HG02981 (cell line): ENCODE data around the gene NCLN.
"Not testable (repeated sequence)": the region's sequence is repeated elsewhere in the genome, so short reads cannot be mapped to it uniquely, and the experiment has no call there.

Experiments
- ATAC-seq: cut with Tn5 transposase; IDR thresholded peaks from one replicate; pipeline ENCODE4 v1.9.1; 2021; ENCODE audit warnings: mild to moderate bottlenecking, moderate library complexity; ENCODE audit not compliant: unreplicated experiment

The NCLN gene

DNA sequence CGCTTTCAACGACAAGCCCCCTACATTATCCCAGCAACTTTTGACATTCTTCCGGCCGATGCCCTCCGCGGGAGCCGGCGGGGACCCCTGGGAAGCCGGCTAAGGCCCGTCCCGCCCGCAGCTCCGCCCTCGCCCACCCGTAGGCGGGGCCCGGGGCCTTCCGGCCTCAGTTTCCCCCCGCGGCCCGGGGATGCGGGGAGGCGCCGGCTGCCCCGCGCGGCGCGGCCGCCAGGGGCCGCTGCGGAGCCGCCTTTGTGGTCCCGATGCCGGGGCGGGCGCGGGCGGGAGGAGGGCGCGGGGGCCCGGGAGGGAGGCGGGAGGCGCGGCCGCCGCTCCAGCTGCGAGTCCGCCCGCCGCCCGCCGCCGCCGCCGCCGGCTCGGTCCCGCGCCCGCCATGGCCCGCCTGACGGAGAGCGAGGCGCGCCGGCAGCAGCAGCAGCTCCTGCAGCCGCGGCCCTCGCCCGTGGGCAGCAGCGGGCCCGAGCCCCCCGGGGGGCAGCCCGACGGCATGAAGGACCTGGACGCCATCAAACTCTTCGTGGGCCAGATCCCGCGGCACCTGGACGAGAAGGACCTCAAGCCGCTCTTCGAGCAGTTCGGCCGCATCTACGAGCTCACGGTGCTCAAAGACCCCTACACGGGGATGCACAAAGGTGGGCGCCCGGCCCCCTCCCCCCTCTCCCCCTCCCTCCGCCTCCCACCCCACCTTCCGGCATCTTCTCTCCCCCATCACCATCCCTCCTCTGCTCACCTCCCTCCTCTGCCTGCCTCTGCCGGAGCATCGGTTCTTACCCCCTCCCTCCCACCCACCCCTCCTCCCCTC is 38.8 kb downstream of the NCLN start, which contains the start of gene CELF5:
Gene CELF5, plus strand, starts transcription at position 316 of the 823 bp plus-strand sequence. Its CDS starts 79 bp downstream, at position 395.
- no peak for ATAC-seq

DNA sequence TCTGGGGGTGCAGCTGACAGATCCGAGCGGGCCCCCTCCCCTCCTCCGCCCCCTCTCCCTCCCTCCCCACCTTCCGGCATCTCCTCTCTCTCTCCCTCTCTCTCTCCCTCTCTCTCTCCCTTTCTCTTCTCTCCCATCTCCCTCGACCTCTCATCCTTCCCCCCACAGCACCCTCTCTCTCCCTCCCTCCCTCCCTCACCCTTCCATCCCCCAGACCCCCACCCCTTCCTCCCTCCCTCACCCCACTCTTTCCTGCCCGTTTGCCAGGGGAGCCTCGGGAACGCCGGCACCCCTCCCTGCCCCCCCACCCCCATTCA is 39.4 kb downstream of the NCLN start:
- no peak for ATAC-seq

GRCh38 chr19:3225677-3226093 is 40.0 kb downstream of the NCLN start:
- ATAC-seq: no peak

GRCh38 chr19:3227054-3227626 is 41.4 kb downstream of the NCLN start:
- ATAC-seq: no peak

- no peak for ATAC-seq
Measured at GRCh38 chr19:3229346-3229743, 43.6 kb downstream of the NCLN start.

DNA sequence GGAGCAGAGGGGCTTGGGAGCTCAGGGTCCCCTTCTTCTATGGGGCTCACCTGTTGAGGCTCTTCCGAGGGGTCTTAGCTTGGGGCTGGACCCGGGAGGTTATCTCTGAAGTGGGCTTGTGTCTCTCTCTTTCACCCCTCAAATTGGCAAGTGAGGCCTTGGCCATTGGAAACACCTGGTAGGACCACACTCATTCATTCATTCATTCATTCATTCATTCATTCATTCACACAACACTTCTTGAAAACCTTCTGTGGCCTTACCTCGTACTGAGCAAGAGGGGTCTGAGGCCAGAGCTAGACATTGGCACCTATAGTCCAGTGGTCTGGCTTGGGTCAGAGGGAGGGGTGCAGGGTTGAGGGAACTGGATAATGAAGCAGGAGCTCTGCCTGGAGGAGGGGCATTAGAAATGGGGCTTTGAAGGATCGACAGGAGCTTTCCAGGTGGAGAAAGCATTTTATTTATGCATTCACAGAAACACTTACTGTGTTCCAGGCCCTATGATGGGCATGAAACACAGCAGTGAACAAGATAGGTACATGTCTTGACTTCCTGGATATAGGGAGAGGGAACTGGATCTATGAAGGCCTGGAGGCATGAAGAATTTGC is 44.3 kb downstream of the NCLN start:
- ATAC-seq: no peak

- no peak for ATAC-seq
Measured at GRCh38 chr19:3231288-3231687, 45.6 kb downstream of the NCLN start.

DNA sequence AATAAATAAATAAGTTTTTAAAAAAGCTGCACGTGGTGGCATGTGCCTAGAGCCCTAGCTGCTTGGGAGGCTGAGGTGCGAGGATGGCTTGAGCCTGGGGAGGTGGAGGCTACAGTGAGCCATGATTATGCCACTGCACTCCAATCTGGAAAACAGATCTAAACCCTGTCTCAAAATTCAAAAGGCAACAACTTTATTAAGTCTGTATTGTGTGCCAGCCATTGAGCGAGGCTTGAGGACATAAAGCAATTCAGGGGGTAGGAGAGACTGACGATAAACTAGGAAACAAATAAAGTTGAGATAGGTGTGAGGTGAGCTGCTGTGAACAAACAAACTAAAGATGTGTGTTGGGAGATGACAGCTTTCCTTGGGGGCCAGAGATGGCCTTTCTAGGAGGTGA is 47.4 kb downstream of the NCLN start:
- no peak for ATAC-seq

DNA sequence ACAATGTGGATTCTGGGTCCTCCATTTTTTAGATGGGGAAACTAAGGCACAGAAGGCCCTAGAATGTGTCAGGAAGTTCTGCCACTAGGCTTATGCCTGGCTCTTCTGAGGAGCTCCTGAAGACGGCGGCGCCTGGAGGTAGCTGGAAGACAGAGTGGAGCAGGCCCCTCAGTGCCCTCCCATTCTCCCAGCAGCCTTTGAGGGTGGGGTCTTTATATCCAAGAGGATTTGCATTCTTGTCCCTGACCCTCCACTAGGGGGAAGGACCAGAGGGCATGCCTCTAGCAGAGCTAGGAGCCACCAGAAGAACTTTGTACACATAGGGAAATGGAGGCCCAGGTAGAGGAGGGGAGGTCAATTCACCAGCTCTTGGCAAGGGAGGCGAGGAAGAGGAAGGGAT is 48.1 kb downstream of the NCLN start:
- ATAC-seq: no peak

DNA sequence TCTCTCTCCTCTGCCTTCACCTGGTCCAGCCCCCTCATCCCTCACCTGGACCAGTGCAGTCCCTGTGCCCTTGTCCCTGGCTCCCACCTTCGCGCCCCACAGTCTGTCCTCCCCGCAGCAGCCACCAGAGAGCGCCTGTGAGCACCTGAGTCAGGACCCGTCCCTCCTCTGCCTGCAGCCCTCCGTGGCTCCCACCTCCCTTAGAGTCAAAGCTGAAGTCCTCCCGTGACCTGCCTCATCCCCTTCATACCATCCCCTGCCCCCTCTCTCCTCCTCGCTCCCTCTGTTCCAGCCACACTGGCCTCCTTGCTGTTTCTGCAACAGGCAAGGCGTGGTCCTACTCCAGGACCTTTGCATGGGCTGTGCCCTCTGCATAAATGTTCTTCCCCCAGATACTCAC is 49.1 kb downstream of the NCLN start:
- ATAC-seq: no peak

DNA sequence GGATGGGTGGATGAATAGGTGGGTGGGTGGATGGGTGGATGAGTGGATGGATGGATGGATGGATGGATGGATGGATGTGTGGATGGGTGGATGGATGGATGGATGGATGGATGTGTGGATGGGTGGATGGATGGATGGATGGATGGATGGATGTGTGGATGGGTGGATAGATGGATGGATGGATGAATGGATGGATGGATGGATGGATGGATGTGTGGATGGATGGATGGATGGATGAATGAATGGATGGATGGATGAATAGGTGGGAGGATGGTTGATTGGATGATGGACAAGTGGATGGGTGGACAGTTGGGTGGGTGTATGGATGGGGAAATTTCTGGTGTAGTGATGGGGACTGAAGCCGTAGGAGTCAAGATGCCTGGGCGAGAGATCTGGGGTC is 49.9 kb downstream of the NCLN start:
- ATAC-seq: not testable (repeated sequence)

GRCh38 chr19:3236272-3236671 is 50.5 kb downstream of the NCLN start:
- ATAC-seq: no peak

GRCh38 chr19:3238066-3238561 is 52.4 kb downstream of the NCLN start:
- no peak for ATAC-seq

DNA sequence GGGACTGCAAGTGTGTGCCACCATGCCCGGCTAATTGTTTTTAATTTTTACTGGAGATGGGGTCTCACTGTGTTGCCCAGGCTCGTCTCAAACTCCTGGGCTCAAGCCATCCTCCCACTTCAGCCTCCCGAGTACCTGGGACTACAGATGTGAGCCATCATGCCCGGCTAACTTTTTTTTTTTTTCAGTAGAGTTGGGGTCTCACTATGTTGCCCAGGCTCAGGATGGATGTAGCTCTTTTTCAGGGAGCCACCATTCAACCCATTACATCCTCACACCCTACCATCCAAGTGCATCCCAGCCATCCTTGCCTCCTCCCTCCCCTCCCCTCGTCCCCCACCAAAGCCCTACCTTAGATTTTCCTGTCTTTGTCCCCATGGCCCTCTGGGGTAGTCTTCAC is 53.6 kb downstream of the NCLN start:
- no peak for ATAC-seq

- no peak for ATAC-seq
Measured at GRCh38 chr19:3243819-3244700, 58.3 kb downstream of the NCLN start.

- ATAC-seq: no peak
Measured at GRCh38 chr19:3245050-3245449, 59.3 kb downstream of the NCLN start.

GRCh38 chr19:3248728-3249326 is 63.1 kb downstream of the NCLN start:
- ATAC-seq: no peak

DNA sequence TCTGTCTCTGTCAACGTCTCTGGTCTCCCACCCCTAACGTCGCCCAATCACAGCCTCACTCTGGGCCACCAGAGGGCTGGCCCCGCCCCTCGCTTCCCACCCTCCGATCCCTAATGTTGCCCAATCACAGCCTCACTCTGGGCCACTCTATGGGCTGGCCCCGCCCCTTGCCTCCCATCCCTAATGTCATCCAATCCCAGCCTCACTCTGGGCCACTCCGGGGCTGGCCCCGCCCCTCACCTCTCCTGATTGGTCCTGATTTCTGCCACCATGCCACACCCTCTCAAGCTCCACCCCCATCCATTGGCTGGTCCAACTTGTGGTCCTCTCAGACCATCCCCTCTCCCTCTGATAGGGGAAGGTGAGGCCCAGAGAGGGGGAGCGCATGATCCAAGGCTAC is 63.7 kb downstream of the NCLN start:
- no peak for ATAC-seq

DNA sequence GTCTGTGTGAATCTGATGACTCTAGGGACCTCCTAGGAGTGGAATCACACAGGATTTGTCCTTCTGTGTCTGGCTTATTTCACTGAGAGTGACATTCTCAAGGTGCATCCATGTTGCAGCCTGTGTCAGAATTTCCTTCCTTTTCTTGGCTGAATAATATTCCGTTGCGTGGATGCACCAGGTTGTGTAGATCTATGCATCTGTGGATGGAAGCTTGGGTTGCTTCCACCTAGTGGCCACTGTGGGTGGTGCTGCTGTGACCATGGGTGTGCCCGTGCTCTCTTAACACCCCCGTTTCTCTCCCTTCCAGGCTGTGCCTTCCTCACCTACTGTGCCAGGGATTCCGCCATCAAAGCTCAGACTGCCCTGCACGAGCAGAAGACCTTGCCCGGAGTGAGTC is 64.9 kb downstream of the NCLN start:
- no peak for ATAC-seq

- ATAC-seq: no peak
Measured at GRCh38 chr19:3251229-3251628, 65.5 kb downstream of the NCLN start.

DNA sequence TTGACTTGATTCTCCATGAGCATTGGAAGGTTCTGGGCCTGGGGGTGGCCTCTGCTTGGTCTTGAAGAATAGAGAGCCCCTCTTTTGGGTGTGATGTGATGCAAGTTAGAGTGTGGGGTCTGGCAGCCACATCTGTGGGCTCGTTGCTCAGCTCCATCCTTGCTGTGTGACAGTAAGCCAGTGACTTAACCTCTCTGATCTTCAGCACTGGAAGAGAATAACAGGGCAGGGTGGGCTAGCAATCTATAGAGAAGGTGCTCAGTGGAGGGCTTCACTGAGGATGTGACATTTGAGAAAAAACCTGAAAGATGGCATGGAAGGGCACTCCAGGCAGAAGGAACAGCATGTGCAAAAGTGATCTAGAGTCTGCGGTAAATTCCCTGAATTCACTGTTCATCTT is 66.9 kb downstream of the NCLN start:
- ATAC-seq: no peak
